Measurements from ENCODE around the gene INSYN2A. TPM values are rescaled to one million over a fixed set of nuclear protein-coding genes. Genes with fewer than 3 reads are reported as not detected.

The INSYN2A gene
- total and polyA plus RNA-seq, 2 donors (not counting 3 experiments of a cell fraction or from before 2014, with no cell fraction given) = 0.04 to 0.07 TPM

DNA sequence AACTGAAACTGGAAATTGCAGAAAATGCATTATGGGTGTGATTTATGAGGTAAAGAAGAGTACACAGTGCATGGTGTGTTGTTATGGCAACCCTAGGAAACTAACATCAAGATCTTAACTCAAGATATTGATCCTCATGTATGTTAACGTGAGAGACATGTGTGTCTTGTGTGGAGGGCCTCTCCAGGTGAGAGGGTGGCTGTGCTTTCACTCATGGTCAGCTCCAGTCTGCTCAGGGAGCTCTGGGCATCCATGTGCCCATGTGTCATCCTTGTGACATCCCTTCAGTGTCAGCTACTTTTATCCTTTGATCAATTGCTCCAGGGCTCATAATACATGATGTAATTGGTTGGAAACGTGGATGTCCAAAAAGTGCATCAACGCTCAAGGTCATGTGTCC, 24.9 kb upstream of the INSYN2A start:
- Histone ChIP-seq H3K36me3 (ENCODE audit: control insufficient read depth in 2 of 2, extremely low read depth in 1 of 2, insufficient read depth in 2 of 2, low read length in 2 of 2) (no peaks in the 10 kb centered on the region), H3K4me3 (replicated peaks in 1 of 3; ENCODE audit: insufficient read depth in 1 of 3, low read depth in 1 of 3, low read length in 3 of 3) (no peak overlapping the region), H3K9me3 (replicated peaks; ENCODE audit: control insufficient read depth, insufficient read depth, low read length) (no peaks in the 10 kb centered on the region), H3K4me1 (ENCODE audit: control insufficient read depth, extremely low read depth, insufficient read depth, low read length) (no peaks in the 10 kb centered on the region), H3K9ac (replicated peaks; ENCODE audit: extremely low read depth, insufficient read depth, low read length) (no peak overlapping the region), H3K4me2 (ENCODE audit: insufficient read depth, low read length) (no peak overlapping the region), H3K27me3 (ENCODE audit: control insufficient read depth in 2 of 2, insufficient read depth in 2 of 2, low read length in 2 of 2) (no peaks in the 10 kb centered on the region), H3K27ac (ENCODE audit: insufficient read depth, low read depth, low read length) (no peak overlapping the region), H4K20me1 (replicated peaks; ENCODE audit: control insufficient read depth, extremely low read depth, insufficient read depth, low read length) (no peaks in the 10 kb centered on the region), H2AFZ (ENCODE audit: low read depth, low read length) (no peak overlapping the region), H3K79me2 (ENCODE audit: control insufficient read depth, insufficient read depth, low read length) (no peaks in the 10 kb centered on the region), H3K9me1 (replicated peaks; ENCODE audit: control insufficient read depth, extremely low read depth, insufficient read depth, low read length) (no peaks in the 10 kb centered on the region)
- no TSS peak for BruUV-seq (replicated peaks)
- TF ChIP-seq POLR2A (IDR thresholded peaks at IDR 0.05; ENCODE audit: low read depth, low read length) (no peak), FOS (IDR thresholded peaks at IDR 0.05; ENCODE audit: borderline replicate concordance, insufficient read depth, low read length) (no peak), JUN (IDR thresholded peaks at IDR 0.05; ENCODE audit: borderline replicate concordance, insufficient read depth, insufficient read length, low read depth) (no peak), EZH2 (IDR thresholded peaks at IDR 0.05; ENCODE audit: borderline replicate concordance, low read depth, low read length, severe bottlenecking) (no peak), MYC (IDR thresholded peaks at IDR 0.05; ENCODE audit: low read depth, low read length) (no peak), POLR2AphosphoS5 (IDR thresholded peaks at IDR 0.05; ENCODE audit: insufficient read depth, low read depth, low read length) (no peak), GATA2 (IDR thresholded peaks at IDR 0.05; ENCODE audit: insufficient read depth, insufficient read length, low read depth, low read length) (no peak)
- TF ChIP-seq, protein P1, sequence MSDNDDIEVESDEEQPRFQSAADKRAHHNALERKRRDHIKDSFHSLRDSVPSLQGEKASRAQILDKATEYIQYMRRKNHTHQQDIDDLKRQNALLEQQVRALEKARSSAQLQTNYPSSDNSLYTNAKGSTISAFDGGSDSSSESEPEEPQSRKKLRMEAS (IDR thresholded peaks at IDR 0.05; ENCODE audit: insufficient read depth, insufficient read length) = no peak
- TF ChIP-seq, protein P2, sequence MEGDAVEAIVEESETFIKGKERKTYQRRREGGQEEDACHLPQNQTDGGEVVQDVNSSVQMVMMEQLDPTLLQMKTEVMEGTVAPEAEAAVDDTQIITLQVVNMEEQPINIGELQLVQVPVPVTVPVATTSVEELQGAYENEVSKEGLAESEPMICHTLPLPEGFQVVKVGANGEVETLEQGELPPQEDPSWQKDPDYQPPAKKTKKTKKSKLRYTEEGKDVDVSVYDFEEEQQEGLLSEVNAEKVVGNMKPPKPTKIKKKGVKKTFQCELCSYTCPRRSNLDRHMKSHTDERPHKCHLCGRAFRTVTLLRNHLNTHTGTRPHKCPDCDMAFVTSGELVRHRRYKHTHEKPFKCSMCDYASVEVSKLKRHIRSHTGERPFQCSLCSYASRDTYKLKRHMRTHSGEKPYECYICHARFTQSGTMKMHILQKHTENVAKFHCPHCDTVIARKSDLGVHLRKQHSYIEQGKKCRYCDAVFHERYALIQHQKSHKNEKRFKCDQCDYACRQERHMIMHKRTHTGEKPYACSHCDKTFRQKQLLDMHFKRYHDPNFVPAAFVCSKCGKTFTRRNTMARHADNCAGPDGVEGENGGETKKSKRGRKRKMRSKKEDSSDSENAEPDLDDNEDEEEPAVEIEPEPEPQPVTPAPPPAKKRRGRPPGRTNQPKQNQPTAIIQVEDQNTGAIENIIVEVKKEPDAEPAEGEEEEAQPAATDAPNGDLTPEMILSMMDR (IDR thresholded peaks at IDR 0.05; ENCODE audit: extremely low read depth in 1 of 2, insufficient read depth in 1 of 2, low read depth in 1 of 2, low read length in 2 of 2) = no peak
- no peak for FAIRE-seq
- DNase-seq (ENCODE audit: low read depth, low spot score) = no peak
- intact Hi-C loops (cut with micrococcal nuclease) (no loop called here), dilution Hi-C loops (cut with MboI; ENCODE audit: extremely low pct_ligation_motif_present, low sequenced_read_pairs) (no loop called here)
- ChIA-PET POLR2A (no interaction called here), CTCF (interaction anchor here (0.9 to 2.5 kb wide), 2 partner anchors 22 kb away, joined by 4 to 7 read pairs; no protein-coding TSS in a partner anchor)
